ENCODE measurements around the gene DPH1. TPM values are rescaled to one million over a fixed set of nuclear protein-coding genes. Genes with fewer than 3 reads are reported as not detected.
"Not testable (repeated sequence)": the region's sequence is repeated elsewhere in the genome, so short reads cannot be mapped to it uniquely, and the experiment has no call there.

The DPH1 gene
- total and polyA plus RNA-seq, 2 donors = 17.4 to 36.5 TPM

DNA sequence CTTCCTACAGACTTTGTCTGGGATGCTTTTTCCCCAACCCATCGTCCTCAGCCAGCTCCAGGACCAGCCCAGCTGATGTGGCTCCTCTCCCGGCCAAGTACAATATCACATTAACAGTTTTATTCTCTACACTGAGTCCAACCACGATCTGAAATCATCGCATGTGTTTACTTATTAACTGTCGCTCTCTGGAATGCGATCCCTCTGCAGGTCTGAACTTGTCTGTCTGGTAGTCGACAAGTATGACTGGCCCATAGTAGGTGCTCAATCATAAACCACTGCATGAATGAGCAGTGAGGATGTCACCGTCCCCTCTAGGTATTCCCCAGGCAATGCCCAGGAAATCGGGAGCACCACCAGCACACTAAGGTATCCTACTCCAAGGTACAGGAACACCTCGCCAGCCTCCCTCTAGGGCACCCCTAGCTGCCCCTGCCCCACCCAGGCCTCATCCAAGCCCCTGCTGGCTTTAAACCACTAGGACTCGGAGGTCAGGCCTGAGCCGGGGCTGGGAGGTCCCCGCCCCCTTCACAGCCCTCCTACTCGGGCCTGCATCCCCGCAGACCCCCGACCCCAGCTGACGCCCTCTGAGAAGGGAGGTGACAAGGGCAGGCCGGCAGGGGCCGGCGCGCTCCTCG is 32.5 kb upstream of the DPH1 start:
- no peak for DNase-seq (ENCODE audit: extremely low spot score)
- H3K36me3 ChIP-seq (ENCODE audit: insufficient read depth) = no peaks in the 10 kb centered on the region
- 45% methylated on average over 22 of the region's 22 CpGs for WGBS
- H3K4me3 ChIP-seq (ENCODE audit: low read depth, low read length) = peak overlapping the region; percentile 46
- H3K4me1 ChIP-seq (ENCODE audit: insufficient read depth) = peaks cover 1% of the 10 kb centered on the region
- peak overlapping the region; percentile 60 for H3K27ac ChIP-seq (ENCODE audit: low read depth)

- 6% methylated on average over 92 of the region's 92 CpGs for WGBS
- no peaks in the 10 kb centered on the region for H3K36me3 ChIP-seq (ENCODE audit: insufficient read depth)
- DNase-seq (ENCODE audit: extremely low spot score) = no peak
- H3K4me3 ChIP-seq (ENCODE audit: low read depth, low read length) = peak overlapping the region; percentile 46
- peak overlapping the region; percentile 60 for H3K27ac ChIP-seq (ENCODE audit: low read depth)
- peaks cover 1% of the 10 kb centered on the region for H3K4me1 ChIP-seq (ENCODE audit: insufficient read depth)
Observed at GRCh38 chr17:1997927-1998742, 31.8 kb upstream of the DPH1 start.

GRCh38 chr17:1999557-2000251 is 30.2 kb upstream of the DPH1 start:
- Histone ChIP-seq H3K4me3 (ENCODE audit: low read depth, low read length) (no peak overlapping the region), H3K27ac (ENCODE audit: low read depth) (peak overlapping the region; percentile 51), H3K36me3 (ENCODE audit: insufficient read depth) (no peaks in the 10 kb centered on the region), H3K4me1 (ENCODE audit: insufficient read depth) (peaks cover 1% of the 10 kb centered on the region)
- 16% methylated on average over 13 of the region's 13 CpGs for WGBS
- DNase-seq (ENCODE audit: extremely low spot score) = no peak

DNA sequence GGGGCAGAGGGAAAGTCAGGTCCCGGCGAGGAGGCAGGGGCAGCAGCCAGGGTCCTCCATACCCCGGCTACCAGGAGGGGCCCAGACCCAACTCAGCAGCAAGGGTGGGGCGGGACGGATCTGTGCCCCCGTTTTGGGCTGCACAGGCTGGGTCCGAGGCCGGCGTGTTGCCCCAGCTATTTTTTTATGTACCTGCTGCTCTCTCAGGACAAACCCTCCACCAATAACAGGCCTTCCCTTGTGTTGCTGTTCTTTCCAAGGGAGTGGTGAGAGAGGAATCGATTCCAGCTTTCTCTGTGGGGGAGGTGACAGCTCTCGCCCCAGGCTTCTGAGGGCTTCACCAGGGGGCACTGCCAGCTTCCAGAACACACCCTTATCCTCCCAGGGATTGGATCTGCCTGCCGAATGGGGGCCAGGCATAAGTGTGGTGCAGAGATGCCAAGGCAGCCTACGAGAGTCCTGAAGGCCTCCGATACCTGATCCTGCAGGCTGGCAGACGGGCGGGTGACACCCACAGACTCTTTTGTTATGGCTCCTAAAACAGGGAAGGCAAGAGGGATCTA is 27.1 kb upstream of the DPH1 start:
- no peak overlapping the region for H3K27ac ChIP-seq (ENCODE audit: low read depth)
- 82% methylated on average over 16 of the region's 16 CpGs for WGBS
- no peaks in the 10 kb centered on the region for H3K4me1 ChIP-seq (ENCODE audit: insufficient read depth)
- no peaks in the 10 kb centered on the region for H3K36me3 ChIP-seq (ENCODE audit: insufficient read depth)
- no peak for DNase-seq (ENCODE audit: extremely low spot score)
- H3K4me3 ChIP-seq (ENCODE audit: low read depth, low read length) = no peak overlapping the region

- Histone ChIP-seq H3K4me1 (ENCODE audit: insufficient read depth) (no peaks in the 10 kb centered on the region), H3K27ac (ENCODE audit: low read depth) (no peak overlapping the region), H3K36me3 (ENCODE audit: insufficient read depth) (no peaks in the 10 kb centered on the region), H3K4me3 (ENCODE audit: low read depth, low read length) (no peak overlapping the region)
- DNase-seq (ENCODE audit: extremely low spot score) = no peak
- WGBS = 93% methylated on average over 13 of the region's 13 CpGs
Observed at GRCh38 chr17:2003525-2003924, 26.4 kb upstream of the DPH1 start.

GRCh38 chr17:2004435-2004952 is 25.5 kb upstream of the DPH1 start:
- no peaks in the 10 kb centered on the region for H3K36me3 ChIP-seq (ENCODE audit: insufficient read depth)
- H3K4me3 ChIP-seq (ENCODE audit: low read depth, low read length) = no peak overlapping the region
- H3K27ac ChIP-seq (ENCODE audit: low read depth) = no peak overlapping the region
- H3K4me1 ChIP-seq (ENCODE audit: insufficient read depth) = no peaks in the 10 kb centered on the region
- DNase-seq (ENCODE audit: extremely low spot score) = no peak
- WGBS = 85% methylated on average over 12 of the region's 12 CpGs

DNA sequence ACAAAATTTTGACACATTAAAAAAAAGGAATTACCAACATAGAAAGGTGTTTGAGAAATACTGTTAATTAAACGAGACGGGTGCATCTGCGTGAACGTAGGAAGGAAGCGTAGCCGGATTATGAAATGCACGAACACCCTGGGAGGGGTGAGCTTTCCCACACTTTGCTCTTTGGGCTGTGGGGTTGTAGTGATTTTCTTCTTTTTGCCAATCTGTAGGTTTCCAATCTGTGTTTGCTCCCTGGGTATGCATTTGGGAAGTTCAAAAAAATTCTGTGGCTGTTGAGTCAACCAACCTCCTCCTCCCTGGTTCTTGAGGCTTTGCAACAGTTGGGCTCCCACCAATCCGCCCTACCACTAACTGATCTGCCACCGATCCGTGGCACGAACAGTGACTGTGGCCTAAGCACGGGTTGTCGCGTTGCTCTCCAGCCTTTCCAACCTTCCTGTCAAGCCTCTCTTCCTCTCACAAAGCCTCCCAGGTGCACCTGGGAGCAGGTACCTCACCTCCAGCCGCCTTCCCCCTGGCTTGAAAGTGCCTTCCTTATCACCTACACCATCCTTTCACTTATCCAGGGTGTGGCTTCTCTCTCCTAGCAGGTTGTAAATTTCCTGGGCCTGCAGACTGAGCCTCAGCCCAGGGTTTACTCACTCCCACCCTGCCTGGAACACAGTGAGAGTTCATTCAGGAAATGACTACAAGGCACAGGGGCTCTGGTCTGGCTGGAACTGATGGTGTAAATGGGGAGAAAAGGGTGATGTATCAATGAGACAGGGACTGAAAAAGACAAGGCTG is 21.4 kb upstream of the DPH1 start:
- Histone ChIP-seq H3K4me1 (ENCODE audit: insufficient read depth) (no peaks in the 10 kb centered on the region), H3K4me3 (ENCODE audit: low read depth, low read length) (no peak overlapping the region), H3K36me3 (ENCODE audit: insufficient read depth) (no peaks in the 10 kb centered on the region), H3K27ac (ENCODE audit: low read depth) (no peak overlapping the region)
- DNase-seq (ENCODE audit: extremely low spot score) = no peak
- 87% methylated on average over 15 of the region's 15 CpGs for WGBS

DNA sequence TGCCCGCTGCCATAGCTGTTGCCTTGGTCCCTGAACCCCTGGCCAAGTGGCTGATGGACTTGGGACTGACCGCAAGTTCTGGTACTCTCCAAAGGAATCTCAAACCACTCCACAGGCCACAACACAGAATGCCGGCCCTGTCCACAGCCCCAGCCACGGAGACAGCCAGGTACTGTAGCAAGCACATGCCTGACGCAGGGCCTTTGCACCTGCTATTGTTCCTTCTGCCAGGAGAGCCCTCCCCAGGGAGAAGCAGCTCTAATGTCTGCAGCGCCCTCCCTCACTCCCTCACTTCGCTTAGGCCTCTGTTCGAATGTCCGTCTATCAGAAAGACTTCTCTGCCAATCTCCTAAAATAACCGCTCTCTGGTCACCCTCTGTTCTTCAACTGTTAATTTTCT is 20.2 kb upstream of the DPH1 start:
- Histone ChIP-seq H3K4me3 (ENCODE audit: low read depth, low read length) (no peak overlapping the region), H3K27ac (ENCODE audit: low read depth) (no peak overlapping the region), H3K4me1 (ENCODE audit: insufficient read depth) (no peaks in the 10 kb centered on the region), H3K36me3 (ENCODE audit: insufficient read depth) (no peaks in the 10 kb centered on the region)
- no peak for DNase-seq (ENCODE audit: extremely low spot score)
- WGBS = 99% methylated on average over 10 of the region's 10 CpGs

GRCh38 chr17:2011411-2012371 is 18.3 kb upstream of the DPH1 start:
- no peak for DNase-seq (ENCODE audit: extremely low spot score)
- WGBS = 25% methylated on average over 24 of the region's 24 CpGs
- Histone ChIP-seq H3K27ac (ENCODE audit: low read depth) (peak overlapping the region; percentile 4), H3K4me3 (ENCODE audit: low read depth, low read length) (no peak overlapping the region), H3K4me1 (ENCODE audit: insufficient read depth) (no peaks in the 10 kb centered on the region), H3K36me3 (ENCODE audit: insufficient read depth) (no peaks in the 10 kb centered on the region)

DNA sequence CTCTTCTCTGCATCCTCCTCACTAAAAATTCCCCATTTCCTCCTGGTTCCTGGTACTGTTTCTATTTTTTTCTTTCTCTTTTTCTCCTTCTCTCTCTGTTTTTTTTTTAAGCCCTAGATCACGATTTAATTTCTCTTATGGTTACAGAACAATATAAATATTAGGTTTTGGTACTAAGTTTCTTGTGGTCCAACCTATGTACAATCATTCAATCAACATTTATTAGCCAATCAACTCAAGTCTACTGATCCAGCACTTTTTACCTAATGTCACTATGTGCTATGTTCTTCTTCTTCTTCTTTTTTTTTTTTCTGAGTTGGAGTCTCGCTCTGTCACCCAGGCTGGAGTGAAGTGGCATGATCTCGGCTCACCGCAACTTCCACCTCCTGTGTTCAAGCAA is 17.5 kb upstream of the DPH1 start:
- H3K27ac ChIP-seq (ENCODE audit: low read depth) = no peak overlapping the region
- H3K4me3 ChIP-seq (ENCODE audit: low read depth, low read length) = no peak overlapping the region
- no peaks in the 10 kb centered on the region for H3K4me1 ChIP-seq (ENCODE audit: insufficient read depth)
- H3K36me3 ChIP-seq (ENCODE audit: insufficient read depth) = no peaks in the 10 kb centered on the region
- DNase-seq (ENCODE audit: extremely low spot score) = no peak
- WGBS = 94% methylated on average over 4 of the region's 4 CpGs

GRCh38 chr17:2013220-2013993 is 16.5 kb upstream of the DPH1 start:
- not testable (repeated sequence) for H3K36me3 ChIP-seq (ENCODE audit: insufficient read depth); H3K27ac ChIP-seq (ENCODE audit: low read depth); H3K4me1 ChIP-seq (ENCODE audit: insufficient read depth); DNase-seq (ENCODE audit: extremely low spot score); H3K4me3 ChIP-seq (ENCODE audit: low read depth, low read length)
- 97% methylated on average over 6 of the region's 6 CpGs for WGBS

- Histone ChIP-seq H3K27ac (ENCODE audit: low read depth) (no peak overlapping the region), H3K4me3 (ENCODE audit: low read depth, low read length) (no peak overlapping the region), H3K36me3 (ENCODE audit: insufficient read depth) (no peaks in the 10 kb centered on the region), H3K4me1 (ENCODE audit: insufficient read depth) (no peaks in the 10 kb centered on the region)
- DNase-seq (ENCODE audit: extremely low spot score) = no peak
- 90% methylated on average over 1 of the region's 1 CpG for WGBS
Observed at GRCh38 chr17:2013994-2014317, 16.0 kb upstream of the DPH1 start.
